Nephron progenitor cell (in vitro differentiated cells): ENCODE data around the gene HTRA3.

Experiments used
- DNase-seq: peaks from one replicate; pipeline ENCODE4 v3.0.0; 2021
- H3K27ac Mint-ChIP-seq: 2 replicates; pipeline ENCODE4 v1.8.0; 2021; ENCODE audit warnings: mild to moderate bottlenecking, moderate library complexity, mixed read lengths
- H3K27me3 Mint-ChIP-seq: 2 replicates; pipeline ENCODE4 v1.8.0; 2021; ENCODE audit warnings: mild to moderate bottlenecking, low read depth, mixed read lengths; ENCODE audit not compliant: poor library complexity
- H3K36me3 Mint-ChIP-seq: 2 replicates; pipeline ENCODE4 v1.8.0; 2021; ENCODE audit warnings: low read depth, mixed read lengths
- H3K4me1 Mint-ChIP-seq: 2 replicates; pipeline ENCODE4 v1.8.0; 2021; ENCODE audit warnings: mixed read lengths
- H3K4me3 Mint-ChIP-seq: 2 replicates; pipeline ENCODE4 v1.8.0; 2021; ENCODE audit warnings: mild to moderate bottlenecking, moderate library complexity, mixed read lengths
- H3K9me3 Mint-ChIP-seq: 2 replicates; pipeline ENCODE4 v1.8.0; 2021; ENCODE audit warnings: mild to moderate bottlenecking, moderate library complexity, mixed read lengths
- CTCF ChIP-seq: fragments of 200-600 bp; sonication (generic); IDR thresholded peaks from 2 replicates; pipeline ENCODE4 v1.5.0; 2021; ENCODE audit warnings: antibody characterized with exemption

The HTRA3 gene

GRCh38 chr4:8317474-8317873 lies 47.9 kb downstream of the HTRA3 start:
- H3K27me3 Mint-ChIP-seq: peaks cover 12% of the 10 kb centered on the region
- peaks cover 13% of the 10 kb centered on the region for H3K9me3 Mint-ChIP-seq

GRCh38 chr4:8318509-8318908 lies 49.0 kb downstream of the HTRA3 start:
- H3K27ac Mint-ChIP-seq: no peak overlapping the region
- TF ChIP-seq CTCF: no peak
- DNase-seq: no peak
- peaks cover 24% of the 10 kb centered on the region for H3K4me1 Mint-ChIP-seq
- peaks cover 12% of the 10 kb centered on the region for H3K27me3 Mint-ChIP-seq
- no peak overlapping the region for H3K4me3 Mint-ChIP-seq
- H3K36me3 Mint-ChIP-seq: no peaks in the 10 kb centered on the region
- H3K9me3 Mint-ChIP-seq: peaks cover 4% of the 10 kb centered on the region

More at GRCh38 chr4:8317474-8317873, 47.9 kb downstream of the HTRA3 start:
- Mint-ChIP-seq H3K4me1 (peaks cover 24% of the 10 kb centered on the region), H3K36me3 (no peaks in the 10 kb centered on the region), H3K4me3 (no peak overlapping the region), H3K27ac (no peak overlapping the region)
- TF ChIP-seq CTCF: no peak
- DNase-seq: no peak

- Mint-ChIP-seq H3K27me3 (peaks cover 9% of the 10 kb centered on the region), H3K4me1 (peaks cover 24% of the 10 kb centered on the region), H3K9me3 (peaks cover 5% of the 10 kb centered on the region), H3K4me3 (no peak overlapping the region), H3K27ac (no peak overlapping the region), H3K36me3 (no peaks in the 10 kb centered on the region)
- no peak for DNase-seq
- no peak for TF ChIP-seq CTCF
Measured at GRCh38 chr4:8319061-8319460, 49.5 kb downstream of the HTRA3 start.

GRCh38 chr4:8319731-8320385 lies 50.3 kb downstream of the HTRA3 start:
- TF ChIP-seq CTCF: no peak
- DNase-seq: no peak
- Mint-ChIP-seq H3K36me3 (no peaks in the 10 kb centered on the region), H3K9me3 (peaks cover 10% of the 10 kb centered on the region), H3K4me1 (peaks cover 24% of the 10 kb centered on the region), H3K4me3 (no peak overlapping the region), H3K27me3 (peaks cover 12% of the 10 kb centered on the region), H3K27ac (no peak overlapping the region)

GRCh38 chr4:8320386-8320750 lies 50.8 kb downstream of the HTRA3 start:
- peaks cover 12% of the 10 kb centered on the region for H3K27me3 Mint-ChIP-seq

More at GRCh38 chr4:8320386-8320750, 50.8 kb downstream of the HTRA3 start:
- H3K27ac Mint-ChIP-seq: no peak overlapping the region
- peaks cover 10% of the 10 kb centered on the region for H3K9me3 Mint-ChIP-seq
- H3K4me1 Mint-ChIP-seq: peaks cover 19% of the 10 kb centered on the region
- H3K36me3 Mint-ChIP-seq: no peaks in the 10 kb centered on the region
- H3K4me3 Mint-ChIP-seq: no peak overlapping the region
- DNase-seq: no peak
- TF ChIP-seq CTCF: no peak
